Muscle layer of colon (tissue), 2 donors: Measurements from ENCODE around the gene RPS21.

Experiments used
- H3K27ac ChIP-seq: one replicate; pipeline ENCODE4 v1.7.0; 2013; ENCODE audit warnings: low read depth, mild to moderate bottlenecking, low read length, moderate library complexity
- H3K27me3 ChIP-seq, 2 donors: one replicate each; pipeline ENCODE4 v1.7.0; 2013; ENCODE audit warnings: low read length in 2 of 2, mild to moderate bottlenecking in 2 of 2; ENCODE audit not compliant: insufficient read depth in 2 of 2, control insufficient read depth in 1 of 2
- H3K36me3 ChIP-seq: one replicate; pipeline ENCODE4 v1.7.0; 2013; ENCODE audit warnings: mild to moderate bottlenecking, low read length; ENCODE audit not compliant: insufficient read depth
- H3K4me1 ChIP-seq: one replicate; pipeline ENCODE4 v1.7.0; 2013; ENCODE audit warnings: mild to moderate bottlenecking, low read length; ENCODE audit not compliant: insufficient read depth
- H3K4me3 ChIP-seq, 2 donors: one replicate each; pipeline ENCODE4 v1.7.0; 2013; ENCODE audit warnings: low read length in 2 of 2, low read depth in 1 of 2, mild to moderate bottlenecking in 1 of 2, moderate library complexity in 1 of 2
- H3K9ac ChIP-seq: one replicate; pipeline ENCODE4 v1.7.0; 2013; ENCODE audit warnings: low read length
- H3K9me3 ChIP-seq: one replicate; pipeline ENCODE4 v1.7.0; 2013; ENCODE audit warnings: mild to moderate bottlenecking, low read length
- donor health status: abdominal sarcoma.
- donor health status: Adenocarcinoma of cecum.

RPS21 gene

DNA sequence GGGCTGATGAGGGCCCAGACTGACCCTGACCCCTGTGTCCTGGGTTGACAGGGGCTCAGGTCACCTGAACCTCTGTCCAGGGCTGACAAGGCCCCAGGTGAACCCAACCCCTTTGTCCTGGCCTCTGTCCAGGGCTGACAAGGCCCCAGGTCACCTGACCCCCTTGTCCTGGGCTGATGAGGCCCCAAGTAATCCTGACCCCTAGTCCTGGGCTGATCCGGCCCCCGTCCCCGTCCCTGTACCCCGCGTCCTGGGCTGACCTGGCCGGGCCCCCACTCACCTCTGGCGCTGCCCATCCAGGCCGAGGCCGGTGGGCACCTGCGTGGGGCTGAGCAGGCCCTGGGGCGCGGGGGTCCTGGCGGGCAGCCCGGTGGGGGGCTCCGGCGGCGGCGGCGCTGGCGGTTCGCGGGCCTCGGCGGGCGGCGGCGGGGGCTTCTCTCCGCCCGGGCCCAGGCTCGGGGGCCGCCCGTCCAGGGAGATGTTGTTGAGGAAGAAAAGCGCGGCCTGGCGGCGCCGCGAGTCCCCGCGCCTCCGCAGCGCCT lies 19.8 kb downstream of the RPS21 start:
- H3K4me1 ChIP-seq, result peaks cover 30% of the 10 kb centered on the region
- H3K27me3 ChIP-seq, result no peaks in the 10 kb centered on the region
- no peaks in the 10 kb centered on the region for H3K9me3 ChIP-seq
- peak overlapping the region; percentile 74 for H3K9ac ChIP-seq
- no peaks in the 10 kb centered on the region for H3K36me3 ChIP-seq
- peak overlapping the region; percentile 6 for H3K27ac ChIP-seq
- H3K4me3 ChIP-seq, result peak overlapping the region; percentile 46 to 77

DNA sequence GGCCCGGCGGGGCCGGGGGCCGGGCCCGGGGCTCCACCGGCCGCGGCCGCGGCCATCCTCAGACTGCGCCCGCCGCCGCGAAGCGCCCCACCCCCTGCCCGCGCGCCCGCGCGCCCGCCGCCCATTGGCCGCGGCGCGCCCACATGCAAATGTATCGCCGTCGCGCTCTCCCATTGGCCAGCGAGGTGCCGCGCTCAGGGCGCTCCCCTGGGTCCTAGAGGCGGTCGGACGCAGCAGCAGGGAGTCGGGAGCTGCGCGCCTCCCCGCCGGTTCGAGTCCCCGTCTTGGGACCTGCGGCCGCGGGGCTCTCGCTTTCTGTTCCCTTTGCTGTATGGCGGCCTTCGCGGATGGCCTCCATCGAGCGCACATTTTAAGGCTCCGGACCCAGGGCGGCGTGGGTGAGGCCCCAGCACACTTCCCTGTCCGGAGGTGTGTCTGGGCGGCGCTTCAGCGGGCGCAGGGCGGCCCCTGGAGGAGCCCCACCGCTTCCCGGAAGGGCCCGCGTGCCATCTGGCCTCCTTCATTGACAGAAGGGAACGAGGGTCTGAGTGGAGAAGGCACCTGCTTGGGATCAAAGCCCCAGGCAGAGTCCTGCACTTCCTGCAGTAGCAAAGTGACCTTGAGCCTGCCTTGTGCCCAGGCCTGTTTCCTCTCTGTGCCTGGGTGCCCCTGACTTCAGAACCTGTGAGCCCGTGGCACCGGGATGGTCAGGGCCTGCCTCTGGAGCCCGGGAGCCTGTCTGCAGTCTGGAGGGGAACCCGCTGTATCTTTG lies 20.5 kb downstream of the RPS21 start, which contains the start of gene CABLES2:
TSS of gene CABLES2 (minus strand) at position 65 of the 772 bp plus-strand sequence. CDS start at position 56, 9 bp downstream.
- Histone ChIP-seq H3K27me3 (no peaks in the 10 kb centered on the region), H3K27ac (peak within 1 kb of the TSS; percentile 6)

DNA sequence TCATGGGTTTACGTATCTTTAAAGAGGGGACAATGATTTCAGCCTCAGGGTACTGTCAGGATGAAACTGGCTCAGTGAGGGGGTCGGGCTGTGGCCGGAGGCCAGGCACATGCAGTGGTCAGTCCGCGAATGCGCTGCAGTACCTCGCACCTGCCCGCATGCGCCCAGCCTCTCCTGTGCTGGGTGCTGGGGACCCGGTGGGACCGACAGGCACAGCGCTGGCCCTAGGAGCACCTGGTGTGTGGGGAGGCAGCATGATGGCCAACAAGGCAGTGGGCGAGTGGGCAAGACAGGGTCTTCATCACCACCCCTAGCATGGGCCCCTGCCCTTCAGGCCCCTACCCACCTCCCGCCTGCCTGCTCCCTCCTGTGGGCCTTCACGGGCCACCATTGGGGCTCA lies 21.2 kb downstream of the RPS21 start:
- Histone ChIP-seq H3K27ac (no peak overlapping the region), H3K27me3 (no peaks in the 10 kb centered on the region), H3K9me3 (no peaks in the 10 kb centered on the region), H3K9ac (no peak overlapping the region), H3K4me1 (peaks cover 30% of the 10 kb centered on the region), H3K4me3 (no peak overlapping the region), H3K36me3 (no peaks in the 10 kb centered on the region)

More for the DNA sequence above, 20.5 kb downstream of the RPS21 start, which contains the start of gene CABLES2:
- Histone ChIP-seq H3K4me3 (peak within 1 kb of the TSS; percentile 46 to 77), H3K4me1 (peaks cover 30% of the 10 kb centered on the region), H3K36me3 (no peaks in the 10 kb centered on the region), H3K9me3 (no peaks in the 10 kb centered on the region), H3K9ac (peak within 1 kb of the TSS; percentile 74)

DNA sequence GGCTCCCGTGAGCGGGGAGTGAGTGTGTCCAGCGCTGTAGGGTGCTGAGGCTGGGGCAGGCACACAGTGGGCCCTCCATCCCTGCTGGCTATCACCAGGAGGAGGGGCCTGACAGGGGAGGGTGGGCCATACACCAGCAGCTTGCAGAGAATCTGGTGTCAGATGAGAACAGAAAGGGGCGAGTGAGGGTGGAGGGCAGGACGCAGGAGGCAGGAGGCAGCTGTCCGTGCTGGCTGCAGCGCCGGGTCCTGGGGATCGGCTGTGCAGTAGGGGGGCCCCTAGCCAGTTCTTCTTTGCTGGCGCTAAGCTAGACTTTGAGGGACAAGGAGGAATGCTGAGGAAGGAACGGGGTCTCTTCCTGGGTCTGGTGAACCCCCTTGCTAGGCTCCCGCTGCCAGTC lies 21.7 kb downstream of the RPS21 start:
- Histone ChIP-seq H3K9me3 (no peaks in the 10 kb centered on the region), H3K36me3 (no peaks in the 10 kb centered on the region), H3K27me3 (no peaks in the 10 kb centered on the region), H3K4me1 (peaks cover 30% of the 10 kb centered on the region), H3K4me3 (no peak overlapping the region), H3K9ac (no peak overlapping the region), H3K27ac (no peak overlapping the region)

DNA sequence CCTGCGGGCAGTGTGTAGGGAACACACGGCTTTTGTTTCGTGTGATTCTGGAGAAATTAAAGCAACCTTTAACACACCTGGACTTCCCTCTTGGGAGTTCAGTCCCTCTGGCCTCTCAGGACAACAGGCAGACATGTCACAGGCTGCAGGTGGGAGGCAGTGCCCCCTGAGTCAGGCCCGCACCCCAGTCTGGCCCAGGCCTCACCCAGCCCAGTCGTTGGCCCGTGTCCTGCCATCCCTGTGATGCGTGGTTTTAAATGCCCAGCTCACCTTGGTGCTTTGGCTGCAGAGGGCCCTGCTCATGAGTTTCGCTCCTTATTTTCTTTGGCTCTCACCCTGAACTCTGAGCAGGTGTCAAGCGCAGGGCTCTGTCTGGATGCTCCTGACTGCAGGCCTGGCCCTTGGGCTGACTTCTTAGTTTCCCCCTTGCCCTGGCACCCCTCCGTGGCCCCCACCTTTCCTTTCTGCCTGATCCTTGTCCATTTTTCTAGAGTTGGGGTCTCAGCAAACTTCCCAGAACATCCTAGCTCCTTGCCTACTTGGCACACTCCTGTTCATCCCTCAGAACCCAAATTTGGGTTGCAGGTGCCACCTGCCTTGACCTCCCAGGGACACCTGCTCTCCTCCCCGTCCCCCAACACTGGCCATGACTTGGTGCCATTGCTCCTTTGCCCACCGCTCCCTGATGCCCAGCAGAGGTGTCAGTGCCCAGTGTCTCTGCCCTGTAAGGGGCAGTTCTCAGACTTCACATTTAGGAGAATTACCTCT lies 22.4 kb downstream of the RPS21 start:
- Histone ChIP-seq H3K36me3 (no peaks in the 10 kb centered on the region), H3K27me3 (no peaks in the 10 kb centered on the region), H3K4me1 (peaks cover 30% of the 10 kb centered on the region), H3K9me3 (no peaks in the 10 kb centered on the region), H3K9ac (no peak overlapping the region), H3K27ac (no peak overlapping the region), H3K4me3 (no peak overlapping the region)

DNA sequence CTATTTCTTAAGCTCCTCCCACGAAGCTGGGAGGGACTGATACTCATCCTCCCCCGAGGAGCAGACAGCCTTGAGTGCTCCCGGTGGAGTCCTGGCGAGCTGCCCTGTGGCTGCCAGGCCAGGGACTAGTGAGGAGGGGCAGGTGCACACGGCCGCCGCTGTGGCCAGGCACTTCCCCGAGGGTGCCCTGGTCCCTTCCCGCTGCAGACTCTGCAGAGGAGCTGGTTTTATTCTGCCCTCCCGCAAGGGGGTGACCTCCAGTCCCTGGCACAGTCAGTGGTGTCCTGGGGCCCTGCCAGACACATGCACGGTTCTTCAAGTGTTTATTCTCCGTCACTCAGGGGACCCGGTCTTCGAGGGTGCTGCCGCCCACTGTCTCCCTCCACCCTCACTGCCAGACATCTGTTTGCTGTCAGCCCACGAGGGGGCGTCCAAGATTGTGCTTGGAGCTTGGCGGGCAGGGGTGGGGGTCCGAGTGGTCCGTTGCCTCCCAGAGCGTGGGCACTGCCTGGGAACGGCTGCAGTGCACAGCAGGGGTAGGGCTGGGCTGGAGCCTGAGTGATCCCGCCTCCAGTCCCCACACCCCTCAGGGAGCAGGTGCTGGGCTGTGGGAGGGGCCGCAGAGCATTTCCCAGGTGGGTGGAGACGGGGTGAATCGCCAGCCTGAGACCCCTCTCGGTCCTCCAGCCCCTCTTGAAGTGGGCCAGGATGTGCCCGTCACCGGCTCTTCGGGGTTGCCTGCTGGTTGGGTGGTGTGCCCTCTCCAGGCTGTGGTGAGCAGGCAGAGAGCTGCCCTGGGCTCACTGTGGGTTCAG lies 23.2 kb downstream of the RPS21 start:
- Histone ChIP-seq H3K27ac (no peak overlapping the region), H3K4me3 (no peak overlapping the region), H3K36me3 (no peaks in the 10 kb centered on the region), H3K9ac (no peak overlapping the region), H3K4me1 (peaks cover 27% of the 10 kb centered on the region), H3K27me3 (no peaks in the 10 kb centered on the region), H3K9me3 (no peaks in the 10 kb centered on the region)

DNA sequence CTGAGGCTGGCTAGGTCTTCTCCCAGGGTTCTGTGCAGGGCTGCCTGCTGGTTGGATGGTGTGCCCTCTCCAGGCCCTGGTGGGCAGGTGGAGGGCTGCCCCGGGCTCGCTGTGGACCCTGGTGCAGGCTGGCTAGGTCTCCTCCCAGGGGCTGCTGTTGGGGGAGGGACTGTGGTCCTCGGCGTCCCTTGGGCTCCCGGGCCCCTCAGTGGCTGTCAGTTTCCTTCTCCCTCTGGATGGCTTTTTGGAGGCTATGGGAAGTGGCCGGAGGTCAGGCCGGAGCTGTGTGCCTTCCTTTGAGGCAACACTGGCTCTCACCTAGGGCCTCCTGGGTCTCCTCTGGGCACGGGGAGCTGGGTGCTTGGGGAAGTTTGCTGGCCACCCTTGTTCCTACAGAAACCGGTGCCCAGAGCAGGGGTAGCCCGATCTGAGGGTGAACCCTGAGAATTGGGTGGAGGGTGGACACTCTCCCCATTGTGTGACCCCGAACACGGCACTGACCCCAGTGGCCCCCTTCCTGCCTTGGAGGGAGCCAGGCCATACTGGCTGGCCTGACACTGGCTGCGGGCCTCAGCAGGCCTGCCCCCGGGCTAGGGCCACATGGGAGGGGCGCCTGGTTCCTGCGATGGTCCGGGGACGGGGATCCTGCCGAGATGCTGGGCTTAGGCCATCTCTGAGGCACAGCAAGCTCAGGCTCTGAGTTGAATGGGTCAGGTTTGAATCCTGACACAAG lies 24.0 kb downstream of the RPS21 start:
- H3K4me1 ChIP-seq, result peaks cover 19% of the 10 kb centered on the region
- H3K36me3 ChIP-seq, result no peaks in the 10 kb centered on the region
- no peak overlapping the region for H3K4me3 ChIP-seq
- no peaks in the 10 kb centered on the region for H3K27me3 ChIP-seq
- no peak overlapping the region for H3K27ac ChIP-seq
- no peak overlapping the region for H3K9ac ChIP-seq
- H3K9me3 ChIP-seq, result no peaks in the 10 kb centered on the region

DNA sequence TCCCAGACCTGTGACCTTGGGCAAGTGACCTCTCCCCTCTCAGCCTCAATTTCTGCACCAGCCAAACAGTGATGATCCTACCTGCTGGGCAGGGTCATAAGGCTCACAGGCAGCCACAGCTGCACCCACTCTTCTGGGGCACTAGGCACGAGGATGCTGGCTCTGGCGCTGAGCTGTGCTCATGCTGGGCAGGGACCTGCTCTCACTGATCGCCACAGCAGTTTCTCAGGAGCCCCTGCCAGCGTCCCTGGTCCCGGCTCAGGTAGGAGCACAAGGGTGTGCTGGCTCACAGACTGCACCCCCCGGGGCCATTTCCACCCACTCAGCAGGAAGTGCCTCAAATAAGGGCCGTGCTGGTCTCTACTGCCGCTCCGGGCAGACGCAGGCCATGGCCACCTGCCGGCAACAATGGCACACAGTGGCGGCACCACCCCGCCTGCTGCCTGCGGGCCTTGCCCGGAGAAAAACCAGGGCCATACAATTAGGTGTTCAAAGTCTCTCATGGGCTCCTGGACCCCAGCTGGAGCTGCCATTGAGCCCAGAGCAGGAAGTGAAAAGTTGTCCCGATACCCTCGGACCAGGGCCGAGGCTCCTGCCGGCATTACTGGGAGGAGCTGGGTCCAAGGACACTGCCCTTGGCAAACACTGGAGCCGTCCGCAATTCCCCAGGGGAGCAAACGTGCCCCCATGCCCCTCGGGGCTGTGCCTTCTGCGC lies 24.7 kb downstream of the RPS21 start:
- peaks cover 12% of the 10 kb centered on the region for H3K4me1 ChIP-seq
- no peak overlapping the region for H3K9ac ChIP-seq
- H3K4me3 ChIP-seq, result no peak overlapping the region
- no peaks in the 10 kb centered on the region for H3K36me3 ChIP-seq
- H3K9me3 ChIP-seq, result no peaks in the 10 kb centered on the region
- no peaks in the 10 kb centered on the region for H3K27me3 ChIP-seq
- H3K27ac ChIP-seq, result no peak overlapping the region

DNA sequence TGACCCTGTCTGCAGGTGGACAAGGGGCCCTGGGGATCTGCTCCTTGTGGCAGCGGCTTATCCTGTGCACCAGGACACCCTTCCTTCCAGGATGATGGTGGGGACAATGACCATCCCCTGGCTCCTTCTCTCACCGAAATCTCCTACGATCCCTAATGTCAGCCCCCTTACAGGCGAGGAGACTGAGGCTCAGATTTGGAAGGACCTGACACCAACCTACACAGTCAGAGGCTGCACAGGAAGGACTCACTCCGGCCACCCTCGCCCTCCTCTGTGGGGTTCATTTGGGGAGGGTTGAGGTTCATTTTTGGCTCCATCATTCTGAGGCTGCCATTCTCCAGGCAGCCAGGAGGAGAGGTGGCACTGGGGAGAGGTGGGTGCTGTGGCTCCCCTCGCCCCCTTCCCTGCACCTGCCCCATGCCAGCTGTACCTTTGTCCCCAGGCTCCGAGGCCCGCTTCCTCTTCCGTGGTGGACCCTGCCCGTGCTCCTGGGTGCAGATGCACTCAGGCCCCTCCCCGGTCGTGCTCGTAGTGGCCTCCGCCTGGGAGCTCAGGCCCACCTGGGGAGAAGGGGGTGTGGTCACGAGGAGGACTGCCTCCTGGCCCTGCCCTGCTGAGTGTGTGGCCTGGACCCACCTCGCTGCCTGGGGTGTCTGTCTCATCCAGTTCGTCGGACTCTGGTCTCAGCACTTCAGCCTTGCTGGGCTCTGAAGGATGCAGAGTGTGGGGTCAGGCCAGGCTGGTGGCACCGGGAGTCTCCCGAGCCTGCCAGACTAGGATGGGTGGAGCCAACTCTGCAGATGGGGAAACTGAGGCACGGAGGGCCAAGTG lies 25.5 kb downstream of the RPS21 start:
- Histone ChIP-seq H3K4me3 (no peak overlapping the region), H3K27me3 (peaks cover 0 to 3% of the 10 kb centered on the region in 2 donors), H3K9ac (no peak overlapping the region), H3K9me3 (no peaks in the 10 kb centered on the region), H3K27ac (no peak overlapping the region), H3K4me1 (peaks cover 12% of the 10 kb centered on the region), H3K36me3 (no peaks in the 10 kb centered on the region)
